Measurements from ENCODE around the gene EGFR.

- no peak for TF ChIP-seq CTCF (IDR thresholded peaks at IDR 0.05)
- TF ChIP-seq POLR2A (IDR thresholded peaks at IDR 0.05): no peak
Observed at GRCh38 chr7:55202150-55202913, 183.5 kb downstream of the EGFR start.

Measured in uterus (tissue), 2 donors.